NB4 (cell line): ENCODE data around the gene ATP8B3.
A peak's percentile ranks its signal among the peaks of the same experiment; 100 is the strongest.

Experiments used
- DNase-seq: peaks from one replicate; pipeline ENCODE4 v3.0.0; 2010; ENCODE audit warnings: low read depth
- H3K4me3 ChIP-seq: one replicate; pipeline ENCODE4 v1.5.1; 2011; ENCODE audit warnings: mild to moderate bottlenecking, low read depth, low read length, moderate library complexity
- CTCF ChIP-seq: IDR thresholded peaks from one replicate; pipeline ENCODE4 v1.5.1; 2012; ENCODE audit warnings: low read depth, low read length
- MAX ChIP-seq: IDR thresholded peaks from 2 replicates; pipeline ENCODE4 v1.6.1; 2011; ENCODE audit warnings: low read depth, low read length
- MYC ChIP-seq: IDR thresholded peaks from 2 replicates; pipeline ENCODE4 v1.6.1; 2011; ENCODE audit warnings: low read depth, low read length
- POLR2A ChIP-seq: IDR thresholded peaks from 2 replicates; pipeline ENCODE4 v1.6.1; 2011; ENCODE audit warnings: mild to moderate bottlenecking; ENCODE audit not compliant: insufficient read length; ENCODE audit errors: extremely low read depth

Gene ATP8B3

GRCh38 chr19:1815605-1816529 lies 3.8 kb upstream of the ATP8B3 start:
- TF ChIP-seq POLR2A (no peak), MYC (no peak), CTCF (no peak), MAX (no peak)
- no peak overlapping the region for H3K4me3 ChIP-seq
- DNase-seq: no peak

GRCh38 chr19:1814833-1815604 lies 2.9 kb upstream of the ATP8B3 start:
- H3K4me3 ChIP-seq: no peak overlapping the region
- no peak for DNase-seq
- TF ChIP-seq CTCF: no peak

- no peak overlapping the region for H3K4me3 ChIP-seq
- no peak for DNase-seq
- TF ChIP-seq MYC (no peak), CTCF (no peak), MAX (no peak), POLR2A (no peak)
These were observed 2.3 kb upstream of the ATP8B3 start for GRCh38 chr19:1814391-1814790.

GRCh38 chr19:1813192-1814182 lies 1.4 kb upstream of the ATP8B3 start:
- DNase-seq: no peak
- TF ChIP-seq MAX: no peak
- no peak for TF ChIP-seq CTCF
- no peak for TF ChIP-seq MYC
- no peak for TF ChIP-seq POLR2A
- H3K4me3 ChIP-seq: peak overlapping the region; percentile 63

GRCh38 chr19:1812426-1813191 lies 533 bp upstream of the ATP8B3 start:
- peak; percentile 96 for DNase-seq
- TF ChIP-seq POLR2A: peak; percentile 35
- TF ChIP-seq MAX: 0 out of 2 replicates have a peak, but pooled peaks have one; percentile 20
- no peak for TF ChIP-seq MYC
- peak; percentile 55 for TF ChIP-seq CTCF
- peak overlapping the region; percentile 63 for H3K4me3 ChIP-seq
